BJ (cell line): Measurements from ENCODE around the gene SLC2A5. TPM values are rescaled to one million over a fixed set of nuclear protein-coding genes. Genes with fewer than 3 reads are reported as not detected.
A peak's percentile ranks its signal among the peaks of the same experiment; 100 is the strongest.

ENCODE experiments used
- CTCF ChIA-PET: fragments of 350-600 bp; formaldehyde crosslinking; extraction: SDS; loops from one replicate; lab custom pipeline; 2021; ENCODE audit warnings: antibody characterized with exemption, inconsistent platforms; lab: Yijun Ruan, JAX
- POLR2A ChIA-PET: fragments of 300-600 bp; sonication (Branson Sonifier 250); formaldehyde crosslinking; extraction: SDS; loops from one replicate; lab custom pipeline; 2021; ENCODE audit warnings: antibody characterized with exemption; lab: Charles Lee
- DNase-seq: peaks from one replicate; pipeline ENCODE4 v3.0.0-alpha.2; 2011; ENCODE audit warnings: low read depth
- H3K27me3 ChIP-seq: 2 replicates; pipeline ENCODE4 v1.6.0; 2011; ENCODE audit warnings: low read length; ENCODE audit not compliant: control insufficient read depth, insufficient read depth
- H3K36me3 ChIP-seq: 2 replicates; pipeline ENCODE4 v1.5.1; 2011; ENCODE audit warnings: low read length; ENCODE audit not compliant: control insufficient read depth, insufficient read depth
- H3K4me3 ChIP-seq: 2 replicates; pipeline ENCODE4 v1.5.1; 2011; ENCODE audit warnings: low read depth, mild to moderate bottlenecking, control low read depth, low read length
- CTCF ChIP-seq: IDR thresholded peaks from 2 replicates; pipeline ENCODE4 v1.5.1; 2011; ENCODE audit warnings: low read depth, mild to moderate bottlenecking, control low read depth, inconsistent platforms, low read length, moderate library complexity; ENCODE audit not compliant: insufficient read depth
- polyA plus RNA-seq: library from polyadenylated mRNA; depleted of rRNA; stranded (reverse); fragments of >200 nt; gene quantifications from 2 replicates; pipeline ENCODE4 v1.2.3, GENCODE V29; 2011

The SLC2A5 gene
- polyA plus RNA-seq, 1 experiment: 0.16 TPM

GRCh38 chr1:9078752-9079500 lies 9.5 kb upstream of the SLC2A5 start:
- CTCF ChIA-PET: interaction anchor here (1.7 kb wide), 1 partner anchor 23 kb away, joined by 5 read pairs; no protein-coding TSS in a partner anchor
- no peak for DNase-seq

GRCh38 chr1:9078015-9078751 lies 8.7 kb upstream of the SLC2A5 start:
- peaks cover 3% of the 10 kb centered on the region for H3K27me3 ChIP-seq
- H3K4me3 ChIP-seq: no peak overlapping the region
- ChIA-PET CTCF (no interaction called here), POLR2A (interaction anchor here (0.5 kb wide), 1 partner anchor 445 kb away, joined by 5 read pairs; no protein-coding TSS in a partner anchor)
- DNase-seq: peak; percentile 45
- TF ChIP-seq CTCF: no peak
- H3K36me3 ChIP-seq: no peaks in the 10 kb centered on the region

More at GRCh38 chr1:9078752-9079500, 9.5 kb upstream of the SLC2A5 start:
- no peaks in the 10 kb centered on the region for H3K36me3 ChIP-seq
- no peak for TF ChIP-seq CTCF
- POLR2A ChIA-PET: interaction anchor here (0.5 kb wide), 1 partner anchor 444 kb away, joined by 5 read pairs; no protein-coding TSS in a partner anchor
- peaks cover 3% of the 10 kb centered on the region for H3K27me3 ChIP-seq
- no peak overlapping the region for H3K4me3 ChIP-seq

- H3K27me3 ChIP-seq: peaks cover 3% of the 10 kb centered on the region
- DNase-seq: no peak
- H3K4me3 ChIP-seq: no peak overlapping the region
- no peak for TF ChIP-seq CTCF
- ChIA-PET POLR2A (no interaction called here), CTCF (interaction anchor here (0.6 to 2.3 kb wide), 5 partner anchors 10 to 74 kb away, joined by 3 to 8 read pairs (median 3); no protein-coding TSS in a partner anchor)
- H3K36me3 ChIP-seq: no peaks in the 10 kb centered on the region
Measured at GRCh38 chr1:9075022-9075421, 5.6 kb upstream of the SLC2A5 start.

GRCh38 chr1:9073143-9073542 lies 3.7 kb upstream of the SLC2A5 start:
- ChIA-PET CTCF (interaction anchor here (1.3 kb wide), 1 partner anchor 28 kb away, joined by 5 read pairs; no protein-coding TSS in a partner anchor), POLR2A (no interaction called here)
- Histone ChIP-seq H3K36me3 (no peaks in the 10 kb centered on the region), H3K27me3 (peaks cover 3% of the 10 kb centered on the region), H3K4me3 (no peak overlapping the region)
- no peak for DNase-seq
- no peak for TF ChIP-seq CTCF
